HS-27A (cell line): ENCODE measurements around the gene STRAP.
"Not testable (repeated sequence)": the region's sequence is repeated elsewhere in the genome, so short reads cannot be mapped to it uniquely, and the experiment has no call there.

ENCODE experiments used
- DNase-seq: peaks from one replicate; pipeline ENCODE4 v3.0.0-alpha.2; 2012; ENCODE audit warnings: low read depth, missing footprints

Gene STRAP

DNA sequence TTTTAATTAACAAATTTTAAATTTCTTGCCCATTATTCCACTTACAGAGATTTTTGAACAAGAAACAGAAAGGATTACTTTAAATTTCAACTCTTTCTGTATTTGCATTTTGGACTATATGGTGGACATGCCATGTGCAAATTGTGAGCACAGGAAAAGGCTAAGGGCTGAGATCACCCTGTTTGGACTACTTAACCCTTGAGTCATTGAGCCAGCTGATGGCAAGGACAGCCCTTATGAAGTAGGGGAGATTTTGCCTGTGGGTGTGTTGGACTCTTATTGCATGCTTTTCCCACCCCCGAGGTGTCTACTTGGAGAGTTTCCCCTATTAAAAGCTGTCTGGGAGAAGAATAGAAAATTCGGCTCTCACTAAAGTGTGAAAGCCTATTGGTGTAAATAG, 46.2 kb downstream of the STRAP start:
- DNase-seq, result peak; percentile 92

DNA sequence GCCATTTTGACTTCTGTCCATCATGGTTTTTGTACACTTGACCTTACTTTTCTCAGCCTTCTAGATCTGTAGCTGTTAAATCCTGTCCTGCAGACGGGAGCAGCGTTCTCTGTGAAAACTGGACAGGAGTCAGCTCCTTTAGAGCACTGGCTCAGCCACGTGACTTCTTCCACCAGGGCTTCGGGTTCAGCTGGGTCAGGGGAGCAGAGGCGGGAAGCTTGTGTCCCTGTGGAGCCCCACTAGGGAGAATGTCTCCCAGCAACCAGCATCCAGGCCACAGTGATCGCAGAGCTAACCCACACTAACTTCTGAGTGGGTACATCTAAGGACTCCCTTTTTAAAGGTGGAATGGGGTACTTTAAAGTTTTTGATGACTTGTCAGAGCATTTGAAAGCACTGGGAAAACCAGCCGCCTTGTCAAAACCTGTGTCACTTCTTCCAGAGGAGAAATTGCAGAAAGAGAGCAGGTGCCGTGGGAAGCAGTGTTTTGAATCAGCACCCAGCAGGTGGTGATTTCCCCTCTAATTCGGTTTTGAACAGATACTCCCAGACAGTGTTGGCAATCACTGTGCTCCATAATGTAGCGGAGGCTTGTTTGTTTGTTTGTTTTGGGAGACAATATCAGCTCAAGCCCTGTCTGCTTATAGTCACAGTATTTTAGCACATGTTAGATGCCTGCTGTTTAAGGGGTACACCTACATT, 46.8 kb downstream of the STRAP start:
- no peak for DNase-seq

- DNase-seq, result no peak
These were observed 49.4 kb downstream of the STRAP start for GRCh38 chr12:15931590-15932053.

- DNase-seq, result no peak
These were observed 50.1 kb downstream of the STRAP start for GRCh38 chr12:15932327-15932726.

GRCh38 chr12:15932971-15933370, 50.8 kb downstream of the STRAP start:
- no peak for DNase-seq

DNA sequence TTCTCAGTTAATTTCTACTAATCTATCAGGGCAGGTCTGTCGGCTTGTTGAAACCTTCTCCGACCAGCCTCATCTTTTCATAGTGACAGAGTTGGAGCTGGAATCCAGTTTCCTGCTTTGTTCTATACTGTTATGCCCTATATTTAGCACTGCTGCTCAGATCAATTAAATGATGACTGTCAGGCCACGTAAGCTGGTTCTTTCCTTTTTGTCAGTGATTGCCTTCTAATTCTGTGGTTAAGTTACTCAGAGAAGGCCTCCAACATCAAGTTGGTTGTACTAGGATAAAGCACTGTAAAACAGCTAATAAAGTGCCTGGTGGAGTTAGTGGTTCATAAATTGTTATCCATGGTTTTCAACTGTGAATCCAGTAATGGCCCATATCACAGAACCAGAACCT, 51.6 kb downstream of the STRAP start:
- DNase-seq, result no peak

- DNase-seq, result no peak
These were observed 54.6 kb downstream of the STRAP start for GRCh38 chr12:15936751-15937150.

GRCh38 chr12:15937902-15938301, 55.7 kb downstream of the STRAP start:
- DNase-seq, result no peak

DNA sequence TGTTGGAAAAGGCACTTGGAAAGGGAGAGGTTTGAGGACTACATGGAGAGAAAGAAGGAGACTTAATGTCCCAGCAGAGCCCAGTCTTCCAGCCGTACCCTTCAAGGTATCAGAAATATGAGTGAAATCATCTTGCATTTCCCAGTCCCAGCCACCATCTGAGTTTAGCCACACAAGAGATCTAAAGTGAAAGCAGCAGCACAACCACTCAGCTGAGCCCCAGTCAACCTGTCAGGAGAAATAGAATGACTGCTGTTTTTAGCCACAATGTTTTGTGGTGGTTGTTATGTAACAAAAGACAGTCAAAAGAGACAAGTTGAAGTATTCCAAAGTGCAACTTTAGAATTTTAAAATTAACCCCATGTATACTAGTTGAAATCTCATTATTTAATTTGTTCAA, 56.9 kb downstream of the STRAP start:
- DNase-seq, result no peak

DNA sequence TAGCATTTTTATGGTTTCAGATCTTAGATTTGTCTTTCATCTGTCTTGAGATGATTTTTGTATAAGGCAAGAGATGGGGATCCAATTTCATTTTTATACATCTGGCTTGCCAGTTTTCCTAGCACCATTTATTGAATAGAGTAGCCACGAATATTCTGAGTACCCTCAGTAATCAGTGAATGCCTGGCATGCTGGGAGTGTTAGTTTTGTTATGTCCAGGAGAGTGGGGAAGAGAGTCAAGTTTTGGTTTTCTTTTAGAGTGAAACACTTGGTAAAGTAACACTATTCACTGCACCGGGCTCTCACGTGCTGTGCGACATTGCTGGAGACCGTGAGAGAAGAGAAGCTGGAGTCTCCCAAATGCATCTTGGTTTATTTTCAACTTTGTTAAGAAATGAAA, 60.3 kb downstream of the STRAP start:
- DNase-seq, result no peak

DNA sequence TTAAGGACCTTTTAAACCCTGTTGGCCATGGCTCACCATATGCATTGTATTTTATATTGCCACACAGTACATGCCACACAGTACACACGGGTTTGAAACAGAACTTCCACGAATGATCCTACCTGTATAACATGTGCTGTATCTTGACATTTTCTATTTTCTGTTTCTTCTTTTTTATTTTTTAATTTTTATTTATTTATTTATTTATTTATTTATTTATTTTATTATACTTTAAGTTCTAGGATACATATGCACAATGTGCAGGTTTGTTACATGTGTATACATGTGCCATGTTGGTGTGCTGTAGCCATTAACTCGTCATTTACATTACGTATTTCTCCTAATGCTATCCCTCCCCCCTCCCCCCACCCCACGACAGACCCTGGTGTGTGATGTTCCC, 61.3 kb downstream of the STRAP start:
- not testable (repeated sequence) for DNase-seq

GRCh38 chr12:15948461-15948860, 66.3 kb downstream of the STRAP start:
- not testable (repeated sequence) for DNase-seq
